Activated naive CD8-positive, alpha-beta T cell treated with anti-CD3 and anti-CD28 coated beads, Interleukin-2, amount 50 U/mL, for 24 hours (primary cell): ENCODE data around the gene FNTB.
"Not testable (repeated sequence)": the region's sequence is repeated elsewhere in the genome, so short reads cannot be mapped to it uniquely, and the experiment has no call there.

Experiments used
- ATAC-seq: fragments of 150-1000 bp; cut with Tn5 transposase; one replicate; pipeline ENCODE4 v1.10.0; 2021
- DNase-seq: peaks from one replicate; pipeline ENCODE4 v3.0.0; 2021
- H3K27ac Mint-ChIP-seq: one replicate; pipeline ENCODE4 v1.8.0; 2021; ENCODE audit warnings: mild to moderate bottlenecking, mixed read lengths
- H3K27me3 Mint-ChIP-seq: one replicate; pipeline ENCODE4 v1.8.0; 2021; ENCODE audit warnings: mixed read lengths
- H3K36me3 Mint-ChIP-seq: one replicate; pipeline ENCODE4 v1.8.0; 2021; ENCODE audit warnings: low read depth, mixed read lengths
- H3K4me1 Mint-ChIP-seq: one replicate; pipeline ENCODE4 v1.8.0; 2021; ENCODE audit warnings: mixed read lengths
- H3K4me3 Mint-ChIP-seq: one replicate; pipeline ENCODE4 v1.8.0; 2021; ENCODE audit warnings: mild to moderate bottlenecking, moderate library complexity, mixed read lengths
- H3K9me3 Mint-ChIP-seq: one replicate; pipeline ENCODE4 v1.8.0; 2021; ENCODE audit warnings: mixed read lengths

The FNTB gene

DNA sequence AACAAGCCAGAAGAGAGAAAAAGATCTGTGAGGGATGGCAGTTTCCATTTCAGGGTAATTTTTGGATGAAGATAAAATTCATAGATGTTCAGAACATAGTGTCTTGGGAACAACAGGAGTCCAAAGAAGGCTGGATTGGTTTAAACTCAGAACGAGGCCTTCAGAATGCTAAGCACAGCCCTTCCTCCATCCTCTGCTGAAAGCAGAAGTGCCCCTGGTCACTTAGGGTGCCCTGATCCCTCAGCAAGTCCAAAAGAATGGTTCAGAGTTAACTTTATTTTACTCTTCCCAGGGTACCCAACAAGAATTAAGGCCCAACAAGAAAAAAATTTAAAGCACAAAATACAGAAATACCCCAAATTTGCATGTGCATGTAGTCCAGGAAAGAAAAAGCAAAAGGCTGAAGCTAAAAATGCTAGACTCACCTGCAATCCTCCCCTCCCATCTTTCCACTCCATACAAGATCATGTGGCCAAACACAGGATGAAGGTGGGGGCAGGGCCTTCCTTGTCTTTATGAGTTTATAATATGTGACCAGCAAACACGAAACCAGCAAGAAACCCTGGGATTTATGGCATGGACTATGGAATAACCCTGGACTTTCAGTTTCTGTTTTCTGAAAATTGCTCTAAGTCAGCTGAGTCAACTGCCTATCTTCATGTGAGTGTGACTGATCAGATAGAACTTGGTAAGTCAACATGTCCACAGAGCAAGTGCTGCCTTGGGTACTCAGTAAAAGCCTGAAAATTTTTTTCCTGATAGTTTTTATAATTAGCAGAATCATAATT, 94.5 kb downstream of the FNTB start:
- Mint-ChIP-seq H3K4me1 (peaks cover 55% of the 10 kb centered on the region), H3K36me3 (peaks cover 69% of the 10 kb centered on the region), H3K9me3 (peaks cover 3% of the 10 kb centered on the region), H3K27ac (peak overlapping the region; percentile 65), H3K27me3 (no peaks in the 10 kb centered on the region), H3K4me3 (no peak overlapping the region)
- DNase-seq, result no peak
- no peak for ATAC-seq

DNA sequence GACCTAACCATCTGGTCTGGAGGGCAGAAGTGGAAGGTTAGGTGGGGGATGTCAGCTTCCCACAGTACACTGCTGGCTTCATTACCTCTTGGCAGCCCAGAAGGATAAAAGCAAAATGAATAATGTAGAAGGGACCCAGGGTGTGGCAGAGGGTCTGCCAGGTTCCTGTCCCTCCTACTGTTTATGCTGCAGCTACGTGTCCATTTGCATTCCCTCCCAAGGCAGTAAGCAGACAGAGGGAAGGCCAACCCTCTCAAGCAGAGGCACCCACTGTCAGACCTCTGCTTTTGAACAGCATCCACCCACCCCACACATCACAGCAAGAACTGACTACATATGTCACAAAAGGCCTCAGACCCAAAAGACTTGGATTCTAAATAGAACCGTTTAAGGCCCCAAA, 96.2 kb downstream of the FNTB start:
- Mint-ChIP-seq H3K27me3 (no peaks in the 10 kb centered on the region), H3K9me3 (peaks cover 12% of the 10 kb centered on the region), H3K4me3 (no peak overlapping the region), H3K4me1 (peaks cover 54% of the 10 kb centered on the region), H3K36me3 (peaks cover 75% of the 10 kb centered on the region), H3K27ac (no peak overlapping the region)
- no peak for DNase-seq
- no peak for ATAC-seq

DNA sequence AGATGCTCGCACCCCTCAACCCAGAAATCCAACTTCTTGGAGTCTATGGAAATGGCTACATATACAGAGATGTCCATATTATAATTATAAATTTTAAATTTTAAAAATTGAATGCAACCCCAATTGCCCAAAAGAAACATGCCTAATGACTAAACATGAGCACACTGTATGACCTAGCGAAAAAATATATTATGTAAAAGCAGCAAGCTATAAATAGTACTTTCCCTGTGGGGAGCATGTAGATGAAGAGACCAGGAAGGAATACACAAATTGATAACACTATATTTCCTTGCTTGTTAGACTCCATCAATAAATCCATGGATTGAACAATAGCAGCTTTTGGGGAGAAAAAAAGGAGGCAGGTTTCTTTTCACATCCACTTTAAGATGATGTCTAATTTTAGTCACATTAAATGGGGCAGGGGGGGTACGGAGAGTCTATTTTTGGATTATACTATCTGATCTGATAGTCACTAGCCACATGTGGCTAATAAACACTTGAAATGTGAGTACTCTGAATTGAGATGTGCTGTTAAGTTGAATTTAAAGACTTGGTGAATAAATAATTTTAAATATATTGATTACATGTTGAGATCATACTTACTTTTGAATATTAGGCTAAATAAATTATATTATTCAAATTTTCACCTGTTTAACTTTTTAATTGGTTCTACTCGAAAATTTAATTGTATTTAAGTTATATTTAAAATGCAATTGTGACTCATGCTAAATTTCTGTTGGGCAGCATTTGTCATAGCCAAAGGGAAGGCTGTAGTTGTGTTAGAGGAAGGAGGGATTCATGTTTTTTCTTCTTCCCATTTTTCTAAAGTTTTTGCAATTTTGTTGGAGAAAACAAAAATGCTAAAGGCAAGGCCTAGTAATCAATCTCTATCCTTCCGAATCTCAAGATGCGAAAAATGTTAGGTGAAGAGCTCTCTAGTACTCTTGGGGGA, 98.1 kb downstream of the FNTB start:
- no peaks in the 10 kb centered on the region for H3K27me3 Mint-ChIP-seq
- peaks cover 46% of the 10 kb centered on the region for H3K4me1 Mint-ChIP-seq
- no peak for DNase-seq
- no peak overlapping the region for H3K27ac Mint-ChIP-seq
- H3K9me3 Mint-ChIP-seq, result peaks cover 18% of the 10 kb centered on the region
- H3K36me3 Mint-ChIP-seq, result peaks cover 89% of the 10 kb centered on the region
- H3K4me3 Mint-ChIP-seq, result no peak overlapping the region
- no peak for ATAC-seq

DNA sequence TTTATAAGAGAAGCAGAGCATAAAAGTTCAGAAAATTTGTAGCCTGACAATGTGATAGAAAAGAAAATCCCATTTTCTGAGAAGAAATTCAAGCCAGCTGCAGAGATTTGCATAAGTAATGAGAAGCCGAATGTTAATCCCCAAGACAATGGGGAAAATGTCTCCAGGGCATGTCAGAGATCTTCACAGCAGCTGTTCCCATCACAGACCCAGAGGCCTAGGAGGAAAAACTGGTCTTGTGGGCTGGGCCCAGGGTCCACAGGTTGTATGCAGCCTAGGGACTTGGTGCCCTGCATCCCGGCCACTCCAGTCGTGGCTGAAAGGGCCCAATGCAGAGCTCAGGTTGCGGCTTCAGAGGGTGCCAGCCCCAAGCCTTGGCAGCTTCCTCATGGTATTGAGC, 100.0 kb downstream of the FNTB start:
- not testable (repeated sequence) for H3K27ac Mint-ChIP-seq, H3K4me3 Mint-ChIP-seq, H3K27me3 Mint-ChIP-seq, DNase-seq, ATAC-seq
- peaks cover 83% of the 10 kb centered on the region for H3K36me3 Mint-ChIP-seq
- H3K4me1 Mint-ChIP-seq, result peaks cover 27% of the 10 kb centered on the region
- H3K9me3 Mint-ChIP-seq, result peaks cover 18% of the 10 kb centered on the region

DNA sequence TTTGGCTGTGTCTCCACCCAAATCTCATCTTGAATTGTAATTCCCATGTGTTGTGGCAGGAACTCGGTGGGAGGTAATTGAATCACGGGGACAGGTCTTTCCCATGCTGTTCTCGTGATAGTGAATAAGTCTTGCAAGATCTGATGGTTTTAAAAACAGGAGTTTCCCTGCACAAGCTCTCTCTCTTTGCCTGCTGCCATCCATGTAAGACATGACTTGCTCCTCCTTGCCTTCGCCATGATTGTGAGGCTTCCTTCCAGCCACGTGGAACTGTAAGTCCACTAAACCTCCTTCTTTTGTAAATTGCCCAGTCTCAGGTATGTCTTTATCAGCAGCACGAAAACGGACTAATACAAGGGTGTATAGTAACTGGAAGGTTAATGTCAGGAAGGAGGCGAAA, 101.1 kb downstream of the FNTB start:
- H3K27ac Mint-ChIP-seq, H3K4me3 Mint-ChIP-seq, DNase-seq, ATAC-seq, H3K27me3 Mint-ChIP-seq: not testable (repeated sequence)
- peaks cover 78% of the 10 kb centered on the region for H3K36me3 Mint-ChIP-seq
- H3K4me1 Mint-ChIP-seq, result peaks cover 17% of the 10 kb centered on the region
- H3K9me3 Mint-ChIP-seq, result peaks cover 18% of the 10 kb centered on the region

DNA sequence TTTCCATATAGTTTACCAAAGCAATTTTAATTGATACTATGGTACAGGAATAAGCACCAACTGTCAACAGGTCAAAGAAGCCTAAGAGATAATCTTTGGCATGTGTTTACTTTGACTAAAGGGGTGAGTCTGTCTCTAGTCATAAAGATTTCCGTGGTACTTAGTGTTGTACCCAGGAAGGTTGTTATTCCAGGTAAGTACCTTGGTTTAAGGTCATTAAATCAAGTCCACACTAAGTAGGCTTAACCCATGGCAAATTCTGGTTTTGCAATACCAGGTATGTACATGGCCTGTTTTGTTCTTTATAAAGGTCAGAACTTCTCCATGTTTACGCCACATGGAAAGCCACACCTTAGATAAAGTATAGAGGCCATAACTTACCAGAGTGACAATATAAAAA, 105.7 kb downstream of the FNTB start:
- peaks cover 72% of the 10 kb centered on the region for H3K36me3 Mint-ChIP-seq

DNA sequence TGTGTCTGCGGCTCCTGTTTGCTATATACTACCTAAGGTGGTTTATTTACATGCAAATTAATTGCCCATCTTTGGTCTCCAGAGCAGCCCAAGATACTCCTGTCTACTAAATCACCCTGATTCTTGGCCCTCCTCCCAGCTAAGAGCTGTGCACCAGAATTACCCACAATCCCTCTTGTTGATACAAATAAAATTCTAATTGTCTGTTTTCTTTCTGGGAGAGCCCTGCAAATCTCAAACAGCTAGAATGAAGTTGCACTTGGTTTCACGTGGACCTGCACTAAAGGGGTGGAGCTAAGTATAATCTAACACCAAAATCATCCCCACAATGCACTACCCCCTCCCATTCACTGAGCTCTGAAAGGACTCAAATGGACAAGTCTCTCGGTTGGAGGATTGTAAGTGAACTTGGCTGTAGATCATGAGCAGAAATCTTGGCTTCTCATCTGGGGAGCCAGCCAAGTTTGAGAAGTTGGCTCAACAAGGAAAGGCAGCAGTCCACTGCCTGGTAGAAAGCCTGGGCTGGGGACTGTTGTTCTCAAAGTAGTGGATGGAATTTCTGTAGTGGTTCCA, 109.0 kb downstream of the FNTB start:
- Mint-ChIP-seq H3K36me3 (peaks cover 64% of the 10 kb centered on the region), H3K4me1 (peaks cover 70% of the 10 kb centered on the region), H3K27ac (peak overlapping the region; percentile 69), H3K9me3 (no peaks in the 10 kb centered on the region), H3K4me3 (no peak overlapping the region), H3K27me3 (no peaks in the 10 kb centered on the region)
- DNase-seq (no peak), ATAC-seq (no peak)

More for the DNA sequence above, 105.7 kb downstream of the FNTB start:
- Mint-ChIP-seq H3K27me3 (no peaks in the 10 kb centered on the region), H3K27ac (no peak overlapping the region), H3K9me3 (peaks cover 11% of the 10 kb centered on the region), H3K4me1 (peaks cover 42% of the 10 kb centered on the region), H3K4me3 (no peak overlapping the region)
- no peak for DNase-seq
- no peak for ATAC-seq

DNA sequence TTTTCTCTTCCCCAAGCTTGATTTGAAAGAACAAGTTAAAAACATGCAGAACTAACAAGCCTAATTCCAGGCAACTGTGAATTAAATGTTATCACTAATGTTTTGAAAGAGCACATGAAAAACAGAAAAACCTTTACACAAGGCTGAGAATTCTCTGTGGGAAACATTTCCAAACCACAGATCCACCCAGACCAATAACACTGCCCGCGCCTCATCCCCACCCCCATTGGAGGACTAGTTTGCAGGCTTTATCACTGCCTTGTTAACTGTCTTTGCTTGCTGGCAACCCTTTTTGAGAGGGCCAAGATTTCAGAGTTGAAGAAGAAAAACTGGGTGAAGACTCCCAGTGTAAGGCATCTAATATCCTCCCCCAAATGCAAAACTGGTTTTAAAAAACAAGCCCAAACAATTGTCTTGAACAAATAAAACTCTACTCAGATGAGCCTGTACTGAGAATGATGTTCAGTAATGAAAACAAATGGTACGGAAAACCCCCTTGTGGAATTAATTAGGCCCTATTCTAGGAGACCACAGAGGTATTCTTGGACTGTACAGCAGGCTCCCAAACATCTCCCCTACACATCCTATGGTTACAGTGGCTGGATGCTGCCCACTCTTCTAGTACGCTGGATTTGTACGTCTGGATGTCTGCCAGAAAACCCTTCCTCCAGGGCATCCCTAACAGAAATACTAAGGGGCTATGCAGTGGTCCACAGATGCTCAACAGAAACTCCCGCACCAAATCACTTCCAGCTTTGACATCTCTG, 109.8 kb downstream of the FNTB start:
- ATAC-seq, result peak; percentile 56
- no peak for DNase-seq
- H3K4me3 Mint-ChIP-seq, result peak overlapping the region; percentile 41
- H3K36me3 Mint-ChIP-seq, result peaks cover 58% of the 10 kb centered on the region
- H3K4me1 Mint-ChIP-seq, result peaks cover 75% of the 10 kb centered on the region
- H3K9me3 Mint-ChIP-seq, result no peaks in the 10 kb centered on the region
- H3K27me3 Mint-ChIP-seq, result no peaks in the 10 kb centered on the region
- H3K27ac Mint-ChIP-seq, result peak overlapping the region; percentile 69

DNA sequence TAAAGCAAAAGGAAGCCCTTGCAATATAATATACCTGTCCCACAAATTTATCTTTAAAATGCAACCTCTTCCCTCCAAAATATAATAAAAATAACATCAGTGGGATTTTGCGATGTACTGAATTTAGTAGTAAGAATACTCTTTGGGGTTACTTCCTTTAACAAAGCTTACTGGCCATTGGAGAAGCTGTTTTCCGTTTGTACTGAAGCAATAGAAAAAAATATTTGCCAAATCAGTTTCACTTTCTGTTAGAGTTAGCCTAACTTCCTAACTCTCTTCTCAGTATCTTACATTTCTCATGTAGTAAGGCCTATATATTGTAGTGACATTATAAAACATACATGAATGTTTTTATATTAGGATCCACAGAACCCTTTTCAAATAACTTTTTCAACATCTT, 111.9 kb downstream of the FNTB start:
- H3K9me3 Mint-ChIP-seq, result no peaks in the 10 kb centered on the region
- peak overlapping the region; percentile 61 for H3K4me3 Mint-ChIP-seq
- peak overlapping the region; percentile 71 for H3K27ac Mint-ChIP-seq
- peaks cover 77% of the 10 kb centered on the region for H3K4me1 Mint-ChIP-seq
- ATAC-seq (no peak), DNase-seq (no peak)
- H3K36me3 Mint-ChIP-seq, result peaks cover 48% of the 10 kb centered on the region
- H3K27me3 Mint-ChIP-seq, result no peaks in the 10 kb centered on the region

DNA sequence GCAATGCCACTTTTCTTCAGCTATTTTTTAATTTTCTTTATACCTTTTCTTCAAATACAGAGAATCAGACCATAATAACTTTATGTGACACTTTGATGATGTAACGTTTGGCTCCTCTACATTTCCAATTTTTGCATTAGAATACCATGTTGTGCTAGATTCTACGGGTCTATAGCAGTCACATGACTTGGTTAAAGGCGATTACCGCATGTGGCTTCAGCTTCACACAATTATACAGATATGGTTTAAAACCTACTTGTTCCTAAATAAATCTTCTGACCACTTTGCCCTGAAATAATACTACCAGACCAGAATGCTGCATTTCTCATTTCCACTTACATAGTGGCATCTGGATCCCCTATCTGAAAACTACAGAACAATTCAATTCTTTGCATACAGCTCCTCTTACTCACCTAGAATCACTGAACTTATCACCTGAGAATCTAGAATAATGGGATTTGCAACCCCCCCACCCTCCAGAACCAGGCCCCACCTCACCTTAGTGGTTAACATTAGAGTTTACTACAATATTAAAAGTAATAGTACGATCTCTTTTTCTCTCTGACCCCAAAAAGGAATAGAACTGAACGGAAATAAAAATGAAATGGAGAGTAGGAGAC, 114.3 kb downstream of the FNTB start:
- Mint-ChIP-seq H3K9me3 (no peaks in the 10 kb centered on the region), H3K36me3 (peaks cover 32% of the 10 kb centered on the region), H3K27ac (peak overlapping the region; percentile 84), H3K4me3 (peak overlapping the region; percentile 94), H3K27me3 (peaks cover 3% of the 10 kb centered on the region), H3K4me1 (peaks cover 56% of the 10 kb centered on the region)
- DNase-seq (no peak), ATAC-seq (no peak)

DNA sequence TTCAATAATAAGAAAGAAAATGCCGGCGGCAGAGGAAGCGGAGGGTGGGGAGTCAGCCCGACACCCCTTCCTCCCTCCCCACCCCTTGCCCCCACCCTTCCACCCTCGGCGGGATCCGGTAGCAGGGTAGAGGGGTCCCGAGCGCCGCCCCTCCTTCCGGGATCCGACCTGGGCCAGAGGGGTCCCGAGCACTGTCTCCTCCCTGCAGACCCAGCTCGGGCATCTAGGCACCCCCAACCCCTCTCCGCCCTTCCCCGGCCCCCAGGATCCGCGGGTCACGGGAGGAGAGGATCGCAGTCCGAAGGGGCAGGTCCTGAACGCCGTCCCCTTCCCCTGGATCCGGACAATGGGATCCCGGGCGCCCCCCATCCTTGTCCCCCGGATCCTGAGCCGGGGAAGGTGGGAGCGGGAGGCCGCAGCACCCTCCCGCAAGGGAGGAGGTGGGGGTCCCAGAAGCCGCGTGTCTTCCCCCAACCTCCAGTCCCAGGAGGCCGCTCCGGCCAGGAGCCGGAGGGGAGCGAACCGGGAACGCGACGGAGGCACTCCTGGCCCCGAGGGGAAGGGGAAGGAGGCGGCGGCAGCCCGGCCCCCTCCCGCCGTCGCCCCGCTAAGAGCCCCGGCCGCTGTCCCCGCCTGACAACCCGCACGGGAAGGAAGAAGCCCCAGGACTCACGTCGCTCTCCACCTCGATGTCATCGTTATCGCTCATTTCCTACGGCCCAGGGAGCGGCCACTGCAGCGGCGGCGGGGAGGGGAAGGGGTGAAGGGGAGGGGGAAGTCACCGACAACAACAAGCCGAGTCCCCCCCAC, 115.1 kb downstream of the FNTB start:
- H3K9me3 Mint-ChIP-seq, result no peaks in the 10 kb centered on the region
- H3K27ac Mint-ChIP-seq, result peak overlapping the region; percentile 96
- peak; percentile 49 for DNase-seq
- H3K27me3 Mint-ChIP-seq, result peaks cover 3% of the 10 kb centered on the region
- ATAC-seq, result no peak
- H3K36me3 Mint-ChIP-seq, result peaks cover 25% of the 10 kb centered on the region
- H3K4me3 Mint-ChIP-seq, result peak overlapping the region; percentile 94
- peaks cover 48% of the 10 kb centered on the region for H3K4me1 Mint-ChIP-seq

DNA sequence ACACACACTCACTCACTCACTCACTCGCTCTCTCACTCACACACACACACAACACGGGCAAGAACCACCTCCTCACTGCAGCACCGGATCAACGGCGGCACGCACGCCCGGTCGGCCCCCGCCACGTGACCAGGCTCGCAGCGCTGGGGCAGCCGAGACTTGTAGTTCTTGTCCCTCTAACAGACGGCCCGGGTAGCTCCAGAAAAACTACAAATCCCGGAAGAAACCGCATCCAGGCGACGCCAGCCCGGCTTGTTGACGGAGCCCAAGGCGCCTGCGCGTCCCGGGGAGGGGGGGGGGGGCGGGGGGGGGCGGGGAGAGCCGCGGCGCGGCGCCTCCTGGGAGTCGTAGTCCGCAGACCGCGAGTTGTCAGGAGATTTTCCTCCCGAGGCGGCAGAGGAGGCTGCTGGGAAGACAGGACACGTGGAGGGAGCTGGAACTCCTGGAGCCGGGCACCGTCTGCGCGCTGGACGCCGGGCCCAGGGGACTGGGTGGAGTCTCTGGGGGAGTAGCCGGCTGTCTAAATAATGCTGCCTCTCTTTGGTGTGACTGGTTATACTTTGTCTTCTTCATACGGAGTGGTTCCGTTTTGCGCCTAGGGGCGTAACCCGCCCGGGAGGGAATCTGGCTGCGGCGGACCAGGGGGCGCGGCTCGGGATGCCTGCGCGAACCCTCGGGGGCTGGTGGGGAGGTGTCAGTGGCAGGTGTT, 115.9 kb downstream of the FNTB start, which contains the start of gene MAX:
MAX (minus strand) TSS at position 77 of the 709 bp plus-strand sequence. CDS start 178 bp downstream, outside the sequence.
- H3K36me3 Mint-ChIP-seq, result peaks cover 21% of the 10 kb centered on the region
- no peaks in the 10 kb centered on the region for H3K9me3 Mint-ChIP-seq
- H3K4me3 Mint-ChIP-seq, result peak within 1 kb of the TSS; percentile 94
- ATAC-seq (peak; percentile 98), DNase-seq (peak; percentile 97)
- peaks cover 40% of the 10 kb centered on the region for H3K4me1 Mint-ChIP-seq
- peaks cover 3% of the 10 kb centered on the region for H3K27me3 Mint-ChIP-seq
- peak within 1 kb of the TSS; percentile 96 for H3K27ac Mint-ChIP-seq
